GM18907 (cell line): ENCODE results near the gene RBM10.

ENCODE experiments used
- ATAC-seq: cut with Tn5 transposase; IDR thresholded peaks from one replicate; pipeline ENCODE4 v1.9.1; 2021; ENCODE audit warnings: mild to moderate bottlenecking, moderate library complexity; ENCODE audit not compliant: unreplicated experiment

RBM10 gene

DNA sequence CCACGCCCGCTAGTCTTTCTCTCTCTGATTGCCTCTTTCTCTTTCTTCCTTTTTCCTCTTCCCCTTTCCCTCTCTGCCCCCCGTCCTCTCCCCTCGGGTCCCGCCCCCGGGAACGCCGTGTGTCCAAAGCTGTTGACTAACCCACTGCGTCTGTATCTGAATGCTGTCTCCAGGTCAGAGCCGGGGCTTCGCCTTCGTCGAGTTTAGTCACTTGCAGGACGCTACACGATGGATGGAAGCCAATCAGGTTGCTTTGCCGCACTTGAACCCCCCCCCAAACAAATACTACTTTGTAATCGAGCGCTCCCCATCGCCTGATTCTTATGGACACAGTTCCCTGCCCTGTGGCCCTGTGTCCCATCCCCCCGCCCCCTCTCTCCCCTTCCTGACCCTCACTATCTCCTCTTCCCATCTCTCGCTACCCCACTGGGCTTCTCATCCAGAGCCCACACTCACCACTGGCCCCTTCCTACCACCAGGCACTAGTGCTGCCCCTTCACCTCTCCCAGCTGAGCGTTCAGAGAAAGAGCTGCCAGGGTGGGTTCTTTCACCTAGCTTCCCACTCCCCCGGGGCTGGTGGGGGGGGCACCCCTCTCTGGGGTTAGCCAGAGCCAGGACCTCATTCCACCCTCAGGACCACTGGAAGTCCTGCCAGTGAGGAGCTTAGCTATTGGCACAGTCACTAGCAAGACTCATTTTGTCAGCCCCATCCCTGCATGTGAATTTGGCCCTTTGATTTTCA lies 30.0 kb downstream of the RBM10 start:
- no peak for ATAC-seq

DNA sequence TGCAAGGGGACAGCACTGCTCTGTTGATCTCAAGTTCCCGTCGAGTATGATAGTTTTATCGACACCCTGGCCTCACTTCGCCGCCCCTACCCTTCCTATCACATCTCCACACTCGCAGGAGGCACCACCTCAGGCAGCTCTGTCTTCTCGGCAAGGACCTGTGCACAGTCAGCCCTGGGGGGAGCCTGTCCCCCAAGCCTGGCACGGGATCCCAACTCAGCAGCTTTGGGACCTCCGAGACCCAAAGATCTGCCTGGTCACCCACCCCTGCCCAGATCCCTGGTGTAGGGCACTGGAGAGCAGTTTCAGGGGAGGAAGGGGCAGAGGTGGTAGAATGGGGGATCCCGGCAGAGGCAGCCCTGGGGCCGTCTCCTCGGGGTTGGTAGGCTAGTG lies 30.6 kb downstream of the RBM10 start:
- ATAC-seq, result no peak

DNA sequence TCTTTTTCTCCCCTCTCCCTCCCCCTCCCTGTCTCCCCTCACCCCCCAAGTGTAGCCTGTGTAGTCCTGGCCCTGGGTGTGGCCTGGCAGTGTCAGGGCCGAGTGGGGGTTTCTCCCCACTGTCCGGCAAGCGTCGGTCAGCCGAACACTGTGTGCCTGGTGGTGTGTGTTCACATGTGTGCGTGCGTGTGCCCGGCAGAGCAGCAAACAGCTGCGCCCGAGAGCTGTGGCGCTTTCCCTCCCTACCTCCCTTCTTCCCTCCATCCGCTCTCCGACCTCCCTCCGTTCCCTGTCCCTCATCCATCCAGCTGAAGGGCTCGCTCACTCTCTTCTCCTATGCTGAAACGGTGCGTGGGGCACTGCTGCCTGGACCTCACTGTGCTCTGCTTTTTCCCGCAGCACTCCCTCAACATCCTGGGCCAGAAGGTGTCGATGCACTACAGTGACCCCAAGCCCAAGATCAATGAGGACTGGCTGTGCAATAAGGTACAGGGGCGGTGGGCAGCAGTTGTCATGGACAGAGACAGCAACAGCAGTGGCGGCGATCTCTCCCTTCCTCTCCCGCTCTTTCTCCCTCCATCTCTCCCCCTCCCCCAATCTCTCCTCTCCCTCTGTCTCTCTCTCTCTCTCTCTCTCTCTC lies 31.2 kb downstream of the RBM10 start:
- ATAC-seq, result no peak

DNA sequence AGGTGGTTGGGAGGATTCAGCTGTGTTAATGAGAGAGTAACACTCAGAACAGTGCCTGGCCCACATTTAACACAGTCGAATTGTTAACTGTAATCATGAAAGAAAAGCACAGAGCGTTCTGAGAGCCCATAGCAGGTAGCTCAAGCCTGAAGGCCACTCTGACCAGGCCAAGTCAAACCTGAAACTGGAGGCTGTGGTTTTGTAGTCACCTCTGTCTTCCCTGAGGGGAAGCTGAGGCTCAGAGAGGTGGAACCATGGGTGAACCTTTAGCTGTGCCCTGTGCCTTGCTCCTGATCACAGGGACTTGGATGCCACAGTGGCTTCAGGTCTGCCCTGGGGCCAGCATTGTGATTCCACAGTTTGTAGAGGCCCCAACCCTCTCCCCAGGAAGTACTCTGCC lies 32.1 kb downstream of the RBM10 start:
- no peak for ATAC-seq

DNA sequence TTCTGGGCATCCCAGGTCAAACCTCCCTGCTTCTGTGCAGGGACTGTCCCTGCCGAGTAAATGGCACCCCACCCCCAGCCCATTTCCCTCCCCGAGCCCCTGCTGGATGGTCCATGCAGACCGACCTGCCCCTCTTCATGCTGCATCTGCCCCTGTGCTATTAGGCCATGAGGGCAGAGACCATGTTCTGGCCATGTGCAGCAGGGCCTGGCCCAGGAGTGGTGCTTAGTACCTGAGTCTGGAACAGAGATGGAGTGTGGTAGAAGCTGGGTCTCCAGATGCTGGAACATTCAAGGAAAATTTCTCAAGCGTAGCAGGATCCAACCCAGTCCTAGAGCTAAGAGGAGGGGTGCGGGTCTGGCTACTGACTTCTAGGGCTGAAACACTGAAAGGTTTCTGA lies 33.3 kb downstream of the RBM10 start:
- no peak for ATAC-seq

DNA sequence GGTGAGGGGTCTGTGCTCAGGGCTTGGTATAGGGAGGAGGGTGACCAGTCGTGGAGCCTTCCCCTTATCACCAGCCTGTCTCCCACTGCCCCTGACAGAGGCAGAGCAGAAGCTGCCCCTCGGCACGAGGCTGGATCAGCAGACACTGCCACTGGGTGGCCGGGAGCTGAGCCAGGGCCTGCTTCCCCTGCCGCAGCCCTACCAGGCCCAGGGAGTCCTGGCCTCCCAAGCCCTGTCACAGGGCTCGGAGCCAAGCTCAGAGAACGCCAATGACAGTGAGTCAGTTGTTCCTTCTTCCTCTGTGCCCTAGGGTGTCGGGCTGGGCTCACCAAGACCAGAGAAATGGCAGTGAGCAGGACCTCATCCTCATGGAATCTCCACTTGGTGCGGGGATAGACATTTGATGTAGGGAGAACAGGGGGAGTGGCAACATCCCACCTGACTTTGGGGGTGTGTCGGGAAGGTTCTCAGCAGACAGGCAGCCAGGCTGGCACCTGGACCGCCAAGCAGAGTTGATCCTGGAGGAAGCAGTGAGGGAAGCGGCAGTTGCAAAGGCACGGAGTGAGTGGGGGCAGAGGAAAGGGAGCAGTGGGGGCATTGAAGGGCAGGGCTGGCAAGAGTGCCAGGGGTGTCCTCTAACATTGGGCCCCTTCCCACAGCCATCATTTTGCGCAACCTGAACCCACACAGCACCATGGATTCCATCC lies 34.4 kb downstream of the RBM10 start:
- no peak for ATAC-seq

DNA sequence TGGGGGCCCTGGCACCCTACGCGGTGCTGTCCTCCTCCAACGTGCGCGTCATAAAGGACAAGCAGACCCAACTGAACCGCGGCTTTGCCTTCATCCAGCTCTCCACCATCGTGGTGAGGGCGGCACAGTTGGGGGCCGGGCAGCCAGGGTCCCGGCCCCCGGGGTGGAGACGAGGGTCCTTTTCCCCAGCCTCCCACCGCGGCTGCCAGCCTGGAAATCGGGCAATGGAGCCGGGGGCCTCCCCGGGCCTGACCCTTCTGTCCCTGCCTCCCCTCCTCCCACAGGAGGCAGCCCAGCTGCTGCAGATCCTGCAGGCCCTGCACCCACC lies 34.9 kb downstream of the RBM10 start:
- ATAC-seq, result no peak

DNA sequence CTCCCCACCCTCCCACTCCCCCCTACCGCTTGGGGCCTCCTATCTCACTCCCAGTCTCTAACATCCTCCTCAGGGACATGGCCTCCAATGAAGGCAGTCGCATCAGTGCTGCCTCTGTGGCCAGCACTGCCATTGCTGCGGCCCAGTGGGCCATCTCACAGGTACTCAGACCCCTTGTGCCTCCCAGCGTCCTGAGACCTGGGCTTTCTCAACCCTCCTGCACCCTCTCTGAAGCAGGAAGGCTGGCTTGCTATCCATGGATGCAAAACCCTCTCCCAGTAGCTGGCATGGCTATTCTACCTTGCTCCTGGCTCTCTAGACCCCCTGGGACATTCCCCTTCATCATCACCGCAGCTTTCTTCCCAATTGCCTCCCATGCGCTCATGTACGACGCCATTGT lies 35.3 kb downstream of the RBM10 start:
- no peak for ATAC-seq

DNA sequence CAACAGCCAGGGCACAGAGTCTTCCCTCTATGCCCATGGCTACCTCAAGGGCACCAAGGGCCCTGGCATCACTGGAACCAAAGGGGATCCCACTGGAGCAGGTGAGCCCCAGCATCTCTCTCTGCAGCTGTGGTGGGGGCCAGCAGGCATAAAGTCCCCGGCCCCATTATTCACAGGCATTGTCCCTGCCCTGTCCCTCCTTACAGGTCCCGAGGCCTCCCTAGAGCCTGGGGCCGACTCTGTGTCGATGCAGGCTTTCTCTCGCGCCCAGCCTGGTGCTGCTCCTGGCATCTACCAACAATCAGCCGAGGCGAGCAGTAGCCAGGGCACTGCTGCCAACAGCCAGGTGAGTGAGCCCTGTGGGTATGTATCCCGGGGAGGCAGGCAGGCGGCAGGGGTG lies 36.3 kb downstream of the RBM10 start:
- no peak for ATAC-seq

DNA sequence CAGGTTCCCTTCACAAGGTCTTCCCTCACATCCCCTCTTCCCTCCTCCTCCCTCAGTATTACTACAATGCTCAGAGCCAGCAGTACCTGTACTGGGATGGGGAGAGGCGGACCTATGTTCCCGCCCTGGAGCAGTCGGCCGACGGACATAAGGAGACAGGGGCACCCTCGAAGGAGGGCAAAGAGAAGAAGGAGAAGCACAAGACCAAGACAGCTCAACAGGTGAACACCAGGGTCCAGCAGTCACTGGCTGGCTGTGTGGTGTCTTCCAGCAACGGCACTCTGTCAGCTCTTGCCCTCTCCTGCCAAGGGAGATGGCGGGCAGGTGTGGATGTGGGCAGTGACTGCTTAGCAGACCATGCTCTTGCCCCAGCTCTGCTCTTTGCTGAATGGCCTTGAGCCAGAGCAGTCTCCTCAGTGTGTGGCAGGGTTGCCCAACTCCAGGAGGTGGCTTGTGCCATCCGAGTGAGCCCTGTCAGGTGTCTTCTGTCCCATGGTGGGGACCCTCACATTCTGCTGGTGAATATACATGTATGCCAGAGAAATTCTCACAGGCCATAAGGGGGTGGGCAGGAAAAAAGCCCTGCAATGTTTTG lies 37.2 kb downstream of the RBM10 start:
- no peak for ATAC-seq

DNA sequence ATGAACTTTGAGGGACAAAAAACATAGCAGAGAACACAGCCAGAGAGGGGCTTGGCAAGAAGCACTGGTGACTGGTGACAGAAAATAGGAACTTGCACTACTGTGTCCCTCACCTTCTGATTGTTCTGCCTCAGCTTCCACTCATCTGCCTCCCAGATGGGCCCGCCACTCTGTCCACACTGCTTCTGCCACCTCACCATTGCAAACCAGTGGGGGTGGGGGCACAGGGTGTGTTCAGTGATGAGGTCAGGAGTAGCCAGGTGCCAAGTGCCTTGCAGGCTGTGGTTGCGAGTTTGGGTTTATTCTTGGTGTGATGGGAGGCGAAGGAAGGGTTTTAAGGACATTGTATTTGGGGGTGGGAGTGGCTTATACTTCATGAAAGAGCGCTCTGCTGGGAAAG lies 39.5 kb downstream of the RBM10 start:
- no peak for ATAC-seq

DNA sequence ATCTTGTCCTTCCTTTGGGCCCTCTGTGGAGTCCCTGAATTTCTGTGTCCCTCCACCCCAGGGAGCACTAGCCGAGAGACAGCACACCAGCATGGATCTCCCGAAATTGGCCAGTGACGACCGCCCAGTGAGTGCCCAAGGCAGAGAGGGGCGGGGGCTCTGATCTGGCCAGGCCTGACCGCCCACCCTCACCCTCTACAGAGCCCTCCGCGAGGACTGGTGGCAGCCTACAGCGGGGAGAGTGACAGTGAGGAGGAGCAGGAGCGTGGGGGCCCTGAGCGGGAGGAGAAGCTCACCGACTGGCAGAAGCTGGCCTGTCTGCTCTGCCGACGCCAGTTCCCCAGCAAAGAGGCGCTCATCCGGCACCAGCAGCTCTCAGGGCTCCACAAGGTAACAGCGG lies 40.2 kb downstream of the RBM10 start:
- no peak for ATAC-seq

DNA sequence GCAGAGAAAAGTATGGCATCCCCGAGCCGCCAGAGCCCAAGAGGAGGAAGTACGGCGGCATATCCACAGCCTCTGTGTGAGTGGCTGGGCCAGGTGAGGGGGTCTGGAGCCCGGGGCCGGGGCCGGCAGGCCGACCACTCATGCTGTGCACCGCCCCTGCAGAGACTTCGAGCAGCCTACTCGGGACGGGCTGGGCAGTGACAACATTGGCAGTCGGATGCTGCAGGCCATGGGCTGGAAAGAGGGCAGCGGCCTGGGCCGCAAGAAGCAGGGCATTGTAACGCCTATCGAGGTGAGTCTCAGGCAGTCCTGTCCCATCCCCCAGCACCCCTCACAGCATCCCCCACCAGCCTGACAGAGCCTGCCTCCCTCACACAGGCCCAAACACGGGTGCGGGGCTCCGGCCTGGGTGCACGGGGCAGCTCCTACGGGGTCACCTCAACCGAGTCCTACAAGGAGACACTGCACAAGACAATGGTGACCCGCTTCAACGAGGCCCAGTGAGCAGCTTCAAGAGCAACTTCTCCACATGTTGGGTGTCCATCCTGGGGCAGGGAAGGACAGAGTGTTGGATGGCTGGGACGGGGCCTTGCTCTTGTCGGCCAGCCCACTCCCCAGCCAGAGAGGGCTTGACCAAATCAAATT lies 41.2 kb downstream of the RBM10 start:
- no peak for ATAC-seq

DNA sequence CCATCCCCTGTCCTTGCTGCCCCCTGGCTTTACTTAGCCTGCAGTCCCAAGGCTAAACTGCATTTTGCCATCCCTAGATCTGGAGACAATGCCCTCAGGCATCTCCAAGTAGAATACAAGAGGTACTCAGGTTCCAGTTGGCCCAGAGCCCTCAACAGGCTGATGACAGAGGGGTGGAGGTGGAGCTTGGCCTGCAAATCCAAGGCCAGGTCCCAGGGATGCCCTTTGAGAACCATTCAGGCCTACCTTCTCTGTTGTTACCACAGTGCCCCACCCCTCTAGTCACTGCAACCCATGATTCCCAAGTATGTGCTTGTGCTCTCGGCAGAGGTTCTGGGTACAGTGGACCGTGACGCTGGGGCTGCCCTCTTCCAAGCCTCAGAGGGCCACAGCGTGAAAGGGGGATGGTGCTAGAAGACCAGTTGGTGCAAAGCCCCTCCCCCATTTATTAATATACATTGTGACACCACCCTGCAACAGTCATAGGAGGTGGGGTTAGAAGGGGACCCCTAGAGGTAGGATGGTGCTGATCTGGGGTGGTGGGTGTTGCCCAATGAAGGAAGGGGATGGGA lies 42.2 kb downstream of the RBM10 start:
- no peak for ATAC-seq

DNA sequence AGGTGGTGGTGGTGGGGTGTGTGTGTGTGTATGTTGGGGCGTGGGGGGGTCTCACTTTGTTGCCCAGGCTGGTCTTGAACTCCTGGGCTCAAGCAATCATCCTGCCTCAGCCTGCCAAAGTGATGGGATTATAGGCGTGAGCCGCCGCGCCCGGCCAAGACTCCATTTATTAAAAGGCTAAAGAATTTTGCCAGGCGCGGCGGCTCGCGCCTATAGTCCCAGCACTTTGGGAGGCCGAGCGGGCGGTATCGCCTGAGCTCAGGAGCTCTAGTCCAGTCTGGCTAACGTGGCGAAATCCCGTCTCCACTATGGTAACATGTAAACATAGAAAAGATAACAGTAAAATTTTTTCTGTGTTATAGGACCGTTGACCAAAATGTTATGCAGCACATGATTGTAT lies 44.9 kb downstream of the RBM10 start:
- ATAC-seq, result no peak

DNA sequence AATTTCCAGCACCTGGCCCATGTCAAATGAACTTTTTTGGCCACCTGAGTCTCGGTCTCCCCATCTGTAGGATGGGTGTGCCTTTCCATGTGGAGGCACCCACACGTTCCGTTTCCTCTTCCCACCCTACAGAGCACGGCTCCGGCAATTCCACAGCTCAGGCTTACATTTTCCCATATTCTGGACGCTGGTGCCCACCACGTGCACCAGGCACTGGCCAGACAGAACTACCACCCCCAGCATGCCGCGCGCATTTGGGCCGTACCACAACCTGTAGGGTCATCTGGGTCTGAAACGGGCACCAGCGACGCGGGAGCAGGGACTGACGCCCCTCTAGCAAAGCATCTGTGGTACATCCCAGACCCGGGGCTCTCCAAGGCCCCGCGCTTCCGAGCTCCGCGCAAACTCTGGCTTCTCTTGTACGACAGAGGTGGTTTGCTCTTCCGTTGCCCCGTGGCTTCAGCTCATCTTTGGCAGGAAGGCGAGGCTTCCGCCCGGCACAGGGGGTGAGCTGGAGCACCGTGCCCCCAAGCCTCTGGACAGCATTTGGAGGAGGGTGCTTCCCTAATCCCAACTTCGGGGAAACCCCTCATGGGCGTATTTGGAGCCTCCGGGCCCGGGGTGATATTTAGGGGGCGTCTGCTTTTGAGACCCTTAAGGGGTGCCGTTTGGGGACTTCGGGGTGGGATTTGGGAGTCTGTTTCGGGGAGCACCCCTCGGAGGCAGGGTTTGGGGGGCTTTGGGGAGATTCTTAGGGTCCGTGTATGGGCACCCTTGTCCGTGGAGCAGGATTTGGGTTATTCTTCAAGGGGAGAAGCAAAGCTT lies 45.6 kb downstream of the RBM10 start:
- ATAC-seq, result peak; percentile 51

DNA sequence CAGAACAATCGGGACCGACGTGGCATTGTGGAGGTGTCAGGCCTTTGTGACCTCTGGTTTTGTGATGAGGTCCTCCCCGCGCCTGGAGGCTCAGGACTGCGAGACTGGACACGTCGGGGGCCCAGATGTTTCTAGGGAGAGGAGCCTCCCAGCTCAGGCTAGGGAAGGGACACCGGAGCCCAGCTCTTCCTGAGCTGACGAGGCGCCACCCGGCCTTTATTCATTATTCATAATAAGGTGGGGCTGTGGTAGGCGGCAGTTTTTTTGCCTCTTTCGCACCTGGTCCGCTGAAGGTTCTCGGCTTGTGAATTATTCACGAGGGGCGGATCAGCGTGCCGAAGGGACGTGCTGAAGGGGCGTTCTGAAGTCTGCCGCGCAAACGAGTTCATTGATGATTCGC lies 46.3 kb downstream of the RBM10 start:
- ATAC-seq, result no peak

DNA sequence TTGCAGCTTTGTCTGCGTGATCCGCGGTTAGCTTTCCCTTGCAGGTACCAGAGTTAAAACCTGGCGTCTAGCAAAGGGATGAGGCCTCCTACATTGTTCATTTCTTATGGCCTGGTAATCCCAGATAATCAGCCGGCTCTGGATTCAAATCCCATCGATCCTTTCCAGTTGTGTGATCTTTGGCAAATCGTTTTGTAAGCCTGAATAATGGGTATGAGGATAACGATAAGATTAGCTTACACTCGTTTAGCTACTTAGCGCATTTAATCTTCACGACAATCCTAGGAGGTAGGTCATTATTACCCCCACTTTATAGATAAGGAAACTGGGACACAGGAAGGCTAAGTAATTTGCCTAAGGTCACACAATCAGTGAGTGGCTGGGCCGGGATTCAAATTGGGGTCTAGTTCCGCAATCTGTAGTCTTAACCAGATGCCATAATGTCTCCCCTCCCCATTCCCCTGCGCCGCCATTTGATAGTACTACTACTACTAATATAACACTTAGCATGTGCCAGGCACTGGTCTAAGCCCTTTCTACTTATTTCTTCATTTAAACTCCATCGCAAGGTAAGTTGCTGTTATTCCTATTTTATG lies 46.9 kb downstream of the RBM10 start:
- no peak for ATAC-seq

DNA sequence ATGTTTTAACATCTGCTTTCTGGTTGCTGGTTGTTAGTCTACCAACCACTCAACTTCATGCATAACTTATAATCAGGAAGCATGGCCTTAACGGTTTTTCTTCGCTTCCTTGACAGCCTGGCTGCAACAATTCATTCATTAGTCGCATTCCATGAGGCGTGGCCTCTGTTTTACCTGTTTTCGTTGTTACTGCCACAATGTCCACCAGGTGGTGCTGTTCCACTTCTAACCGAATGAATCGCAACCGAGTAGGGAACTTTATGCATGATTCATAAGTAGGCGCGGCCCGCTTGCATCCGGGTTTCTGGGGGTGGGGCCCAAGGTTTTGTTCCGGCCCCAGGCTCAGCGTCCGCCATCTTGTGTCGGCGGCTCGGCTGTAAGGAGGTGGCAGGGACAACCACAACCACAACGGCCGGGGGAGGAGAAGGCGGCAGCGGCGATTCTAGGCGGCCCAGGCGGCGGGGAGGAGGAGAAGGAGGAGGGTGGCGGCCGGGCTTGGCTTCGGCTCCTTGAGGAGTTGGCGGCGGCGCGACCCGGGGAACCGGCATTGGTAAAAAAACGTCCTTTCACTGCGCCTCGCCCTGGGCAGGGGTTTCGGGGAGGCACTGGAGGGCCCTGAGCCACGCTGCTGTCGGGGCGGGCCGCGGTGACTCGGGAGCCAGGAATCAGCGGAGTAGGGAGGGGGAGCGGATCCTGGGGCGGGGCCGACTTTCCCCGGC lies 48.6 kb downstream of the RBM10 start, which contains the start of gene UBA1:
Gene UBA1 (plus strand): TSS at position 355 of the 719 bp plus-strand sequence. CDS start 4,974 bp downstream, outside the sequence.
- ATAC-seq, result peak; percentile 83
